ENCODE measurements around the gene TRIP12.
"Not testable (repeated sequence)": the region's sequence is repeated elsewhere in the genome, so short reads cannot be mapped to it uniquely, and the experiment has no call there.

The TRIP12 gene

GRCh38 chr2:229860334-229860733 is 61.5 kb downstream of the TRIP12 start:
- Histone ChIP-seq H3K36me3 (ENCODE audit: control insufficient read depth in 2 of 2, insufficient read depth in 2 of 2, low read length in 2 of 2) (peaks cover 17 to 30% of the 10 kb centered on the region in 2 donors), H3K9ac (ENCODE audit: low read depth in 1 of 2, low read length in 2 of 2) (no peak overlapping the region), H3K27me3 (ENCODE audit: control insufficient read depth in 2 of 2, insufficient read depth in 2 of 2, low read length in 2 of 2) (no peaks in the 10 kb centered on the region), H3K9me3 (ENCODE audit: control insufficient read depth in 2 of 2, low read length in 2 of 2) (no peaks in the 10 kb centered on the region), H3K4me1 (ENCODE audit: control insufficient read depth in 2 of 2, insufficient read depth in 2 of 2, low read length in 2 of 2) (no peaks in the 10 kb centered on the region), H3K27ac (ENCODE audit: low read depth in 2 of 2, low read length in 2 of 2) (no peak overlapping the region), H3K4me3 (ENCODE audit: low read length in 2 of 2) (no peak overlapping the region)

DNA sequence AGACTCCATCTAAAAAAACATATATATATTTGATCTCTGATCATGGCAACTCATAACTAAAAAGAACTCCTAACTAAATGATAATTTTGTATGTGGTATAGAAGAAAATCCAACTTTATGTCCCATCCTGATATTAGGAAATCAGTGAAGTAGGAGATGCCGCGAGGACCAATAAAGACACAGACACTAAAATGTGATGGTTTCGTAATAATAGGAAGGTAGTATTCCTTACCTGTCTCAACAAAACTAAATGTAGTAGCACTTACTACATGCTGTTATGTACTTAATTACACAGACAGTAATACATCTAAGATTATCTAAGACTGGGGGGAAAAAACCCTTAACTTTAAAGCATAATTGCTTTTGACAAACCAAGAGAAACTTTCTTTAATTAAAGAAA is 63.5 kb downstream of the TRIP12 start:
- Histone ChIP-seq H3K27me3 (ENCODE audit: control insufficient read depth in 2 of 2, insufficient read depth in 2 of 2, low read length in 2 of 2) (no peaks in the 10 kb centered on the region), H3K4me3 (ENCODE audit: low read length in 2 of 2) (no peak overlapping the region), H3K9me3 (ENCODE audit: control insufficient read depth in 2 of 2, low read length in 2 of 2) (no peaks in the 10 kb centered on the region), H3K36me3 (ENCODE audit: control insufficient read depth in 2 of 2, insufficient read depth in 2 of 2, low read length in 2 of 2) (peaks cover 20 to 30% of the 10 kb centered on the region in 2 donors), H3K27ac (ENCODE audit: low read depth in 2 of 2, low read length in 2 of 2) (no peak overlapping the region), H3K4me1 (ENCODE audit: control insufficient read depth in 2 of 2, insufficient read depth in 2 of 2, low read length in 2 of 2) (no peaks in the 10 kb centered on the region), H3K9ac (ENCODE audit: low read depth in 1 of 2, low read length in 2 of 2) (no peak overlapping the region)

- Histone ChIP-seq H3K27me3 (ENCODE audit: control insufficient read depth in 2 of 2, insufficient read depth in 2 of 2, low read length in 2 of 2) (no peaks in the 10 kb centered on the region), H3K4me1 (ENCODE audit: control insufficient read depth in 2 of 2, insufficient read depth in 2 of 2, low read length in 2 of 2) (no peaks in the 10 kb centered on the region), H3K9ac (ENCODE audit: low read depth in 1 of 2, low read length in 2 of 2) (no peak overlapping the region), H3K4me3 (ENCODE audit: low read length in 2 of 2) (no peak overlapping the region), H3K27ac (ENCODE audit: low read depth in 2 of 2, low read length in 2 of 2) (no peak overlapping the region), H3K36me3 (ENCODE audit: control insufficient read depth in 2 of 2, insufficient read depth in 2 of 2, low read length in 2 of 2) (peaks cover 20 to 30% of the 10 kb centered on the region in 2 donors), H3K9me3 (ENCODE audit: control insufficient read depth in 2 of 2, low read length in 2 of 2) (no peaks in the 10 kb centered on the region)
Measured at GRCh38 chr2:229857634-229858033, 64.2 kb downstream of the TRIP12 start.

GRCh38 chr2:229856413-229856812 is 65.4 kb downstream of the TRIP12 start:
- peaks cover 23 to 30% of the 10 kb centered on the region in 2 donors for H3K36me3 ChIP-seq (ENCODE audit: control insufficient read depth in 2 of 2, insufficient read depth in 2 of 2, low read length in 2 of 2)
- H3K27ac ChIP-seq (ENCODE audit: low read depth in 2 of 2, low read length in 2 of 2) = no peak overlapping the region
- H3K9me3 ChIP-seq (ENCODE audit: control insufficient read depth in 2 of 2, low read length in 2 of 2) = no peaks in the 10 kb centered on the region
- H3K4me3 ChIP-seq (ENCODE audit: low read length in 2 of 2) = no peak overlapping the region
- no peaks in the 10 kb centered on the region for H3K4me1 ChIP-seq (ENCODE audit: control insufficient read depth in 2 of 2, insufficient read depth in 2 of 2, low read length in 2 of 2)
- no peak overlapping the region for H3K9ac ChIP-seq (ENCODE audit: low read depth in 1 of 2, low read length in 2 of 2)
- no peaks in the 10 kb centered on the region for H3K27me3 ChIP-seq (ENCODE audit: control insufficient read depth in 2 of 2, insufficient read depth in 2 of 2, low read length in 2 of 2)

DNA sequence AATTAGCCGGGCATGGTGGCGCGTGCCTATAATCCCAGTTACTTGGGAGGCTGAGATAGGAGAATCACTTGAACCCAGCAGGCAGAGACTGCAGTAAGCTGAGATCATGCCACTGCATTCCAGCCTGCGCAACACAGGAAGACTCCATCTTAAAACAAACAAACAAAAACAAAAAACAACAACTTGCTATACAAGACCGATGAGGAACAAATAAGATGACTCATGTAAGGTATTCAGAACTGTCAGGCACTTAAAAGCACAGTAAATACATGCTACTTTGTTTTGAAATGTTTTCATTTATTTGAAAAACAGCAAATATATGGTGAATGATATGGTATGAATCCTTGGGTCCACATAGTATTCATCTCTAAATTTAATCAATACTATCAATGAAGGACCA is 66.7 kb downstream of the TRIP12 start:
- Histone ChIP-seq H3K4me3 (ENCODE audit: low read length in 2 of 2) (no peak overlapping the region), H3K27me3 (ENCODE audit: control insufficient read depth in 2 of 2, insufficient read depth in 2 of 2, low read length in 2 of 2) (no peaks in the 10 kb centered on the region), H3K27ac (ENCODE audit: low read depth in 2 of 2, low read length in 2 of 2) (no peak overlapping the region), H3K9ac (ENCODE audit: low read depth in 1 of 2, low read length in 2 of 2) (no peak overlapping the region), H3K4me1 (ENCODE audit: control insufficient read depth in 2 of 2, insufficient read depth in 2 of 2, low read length in 2 of 2) (no peaks in the 10 kb centered on the region), H3K9me3 (ENCODE audit: control insufficient read depth in 2 of 2, low read length in 2 of 2) (no peaks in the 10 kb centered on the region), H3K36me3 (ENCODE audit: control insufficient read depth in 2 of 2, insufficient read depth in 2 of 2, low read length in 2 of 2) (peaks cover 23 to 30% of the 10 kb centered on the region in 2 donors)

- Histone ChIP-seq H3K9ac (ENCODE audit: low read depth in 1 of 2, low read length in 2 of 2) (no peak overlapping the region), H3K4me1 (ENCODE audit: control insufficient read depth in 2 of 2, insufficient read depth in 2 of 2, low read length in 2 of 2) (no peaks in the 10 kb centered on the region)
Measured at GRCh38 chr2:229852565-229852964, 69.2 kb downstream of the TRIP12 start.

GRCh38 chr2:229851870-229852269 is 69.9 kb downstream of the TRIP12 start:
- Histone ChIP-seq H3K9ac (ENCODE audit: low read depth in 1 of 2, low read length in 2 of 2) (no peak overlapping the region), H3K27me3 (ENCODE audit: control insufficient read depth in 2 of 2, insufficient read depth in 2 of 2, low read length in 2 of 2) (no peaks in the 10 kb centered on the region), H3K4me3 (ENCODE audit: low read length in 2 of 2) (no peak overlapping the region), H3K9me3 (ENCODE audit: control insufficient read depth in 2 of 2, low read length in 2 of 2) (no peaks in the 10 kb centered on the region), H3K27ac (ENCODE audit: low read depth in 2 of 2, low read length in 2 of 2) (no peak overlapping the region), H3K4me1 (ENCODE audit: control insufficient read depth in 2 of 2, insufficient read depth in 2 of 2, low read length in 2 of 2) (no peaks in the 10 kb centered on the region), H3K36me3 (ENCODE audit: control insufficient read depth in 2 of 2, insufficient read depth in 2 of 2, low read length in 2 of 2) (peaks cover 7 to 15% of the 10 kb centered on the region in 2 donors)

More at GRCh38 chr2:229852565-229852964, 69.2 kb downstream of the TRIP12 start:
- Histone ChIP-seq H3K9me3 (ENCODE audit: control insufficient read depth in 2 of 2, low read length in 2 of 2) (no peaks in the 10 kb centered on the region), H3K27ac (ENCODE audit: low read depth in 2 of 2, low read length in 2 of 2) (no peak overlapping the region), H3K27me3 (ENCODE audit: control insufficient read depth in 2 of 2, insufficient read depth in 2 of 2, low read length in 2 of 2) (no peaks in the 10 kb centered on the region), H3K36me3 (ENCODE audit: control insufficient read depth in 2 of 2, insufficient read depth in 2 of 2, low read length in 2 of 2) (peaks cover 14 to 18% of the 10 kb centered on the region in 2 donors), H3K4me3 (ENCODE audit: low read length in 2 of 2) (no peak overlapping the region)

DNA sequence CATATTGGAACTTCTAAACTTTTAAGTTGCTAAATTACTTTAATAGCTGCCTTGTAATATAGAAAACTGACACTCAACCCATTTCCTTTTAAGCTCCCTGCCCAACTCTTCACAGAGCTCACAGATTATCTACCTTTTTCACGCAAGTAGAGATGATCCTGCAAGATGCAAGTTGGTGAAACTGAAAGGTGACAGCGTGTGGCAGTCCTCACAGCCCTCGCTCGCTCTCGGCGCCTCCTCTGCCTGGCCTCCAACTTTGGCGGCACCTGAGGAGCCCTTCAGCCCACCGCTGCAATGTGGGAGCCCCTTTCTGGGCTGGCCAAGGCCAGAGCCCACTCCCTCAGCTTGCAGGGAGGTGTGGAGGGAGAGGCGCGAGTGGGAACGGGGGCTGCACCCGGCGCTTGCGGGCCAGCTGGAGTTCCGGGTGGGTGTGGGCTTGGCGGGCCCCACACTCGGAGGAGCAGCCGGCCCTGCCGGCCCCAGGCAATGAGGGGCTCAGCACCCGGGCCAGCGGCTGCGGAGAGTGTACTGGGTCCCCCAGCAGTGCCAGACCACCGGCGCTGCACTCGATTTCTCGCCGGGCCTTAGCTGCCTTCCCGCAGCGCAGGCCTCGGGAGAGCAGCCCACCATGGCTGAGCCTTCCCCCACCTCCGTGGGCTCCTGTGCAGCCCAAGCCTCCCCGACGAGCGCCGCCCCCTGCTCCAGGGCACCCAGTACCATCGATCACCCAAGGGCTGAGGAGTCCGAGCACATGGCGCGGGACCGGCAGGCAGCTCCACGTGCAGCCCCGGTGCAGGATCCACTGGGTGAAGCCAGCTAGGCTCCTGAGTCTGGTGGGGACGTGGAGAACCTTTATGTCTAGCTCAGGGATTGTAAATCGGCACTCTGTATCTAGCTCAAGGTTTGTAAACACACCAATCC is 71.2 kb downstream of the TRIP12 start:
- H3K9me3 ChIP-seq (ENCODE audit: control insufficient read depth in 2 of 2, low read length in 2 of 2); H3K4me3 ChIP-seq (ENCODE audit: low read length in 2 of 2); H3K27me3 ChIP-seq (ENCODE audit: control insufficient read depth in 2 of 2, insufficient read depth in 2 of 2, low read length in 2 of 2); H3K9ac ChIP-seq (ENCODE audit: low read depth in 1 of 2, low read length in 2 of 2); H3K27ac ChIP-seq (ENCODE audit: low read depth in 2 of 2, low read length in 2 of 2); H3K4me1 ChIP-seq (ENCODE audit: control insufficient read depth in 2 of 2, insufficient read depth in 2 of 2, low read length in 2 of 2): not testable (repeated sequence)
- H3K36me3 ChIP-seq (ENCODE audit: control insufficient read depth in 2 of 2, insufficient read depth in 2 of 2, low read length in 2 of 2) = peaks cover 2 to 15% of the 10 kb centered on the region in 2 donors

DNA sequence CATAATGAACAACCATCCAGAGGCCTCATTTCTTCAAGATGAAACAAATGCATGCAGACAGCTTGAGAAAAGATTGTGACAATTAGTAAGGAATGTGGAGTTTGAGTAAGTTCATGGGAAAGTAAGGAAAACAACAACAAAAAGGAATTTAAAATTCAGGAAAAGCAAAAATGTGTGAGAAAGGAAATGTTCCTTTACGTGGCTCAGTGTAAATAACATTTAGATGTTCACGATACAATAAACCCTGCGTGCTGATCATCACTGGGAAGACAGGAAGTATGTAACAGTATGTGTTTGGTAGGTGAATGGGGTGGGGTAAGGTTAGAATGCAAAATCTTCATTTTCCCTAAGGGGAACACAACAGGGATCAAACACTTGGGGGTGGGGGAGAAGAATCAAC is 72.7 kb downstream of the TRIP12 start:
- Histone ChIP-seq H3K36me3 (ENCODE audit: control insufficient read depth in 2 of 2, insufficient read depth in 2 of 2, low read length in 2 of 2) (peaks cover 3 to 19% of the 10 kb centered on the region in 2 donors), H3K4me1 (ENCODE audit: control insufficient read depth in 2 of 2, insufficient read depth in 2 of 2, low read length in 2 of 2) (no peaks in the 10 kb centered on the region)

DNA sequence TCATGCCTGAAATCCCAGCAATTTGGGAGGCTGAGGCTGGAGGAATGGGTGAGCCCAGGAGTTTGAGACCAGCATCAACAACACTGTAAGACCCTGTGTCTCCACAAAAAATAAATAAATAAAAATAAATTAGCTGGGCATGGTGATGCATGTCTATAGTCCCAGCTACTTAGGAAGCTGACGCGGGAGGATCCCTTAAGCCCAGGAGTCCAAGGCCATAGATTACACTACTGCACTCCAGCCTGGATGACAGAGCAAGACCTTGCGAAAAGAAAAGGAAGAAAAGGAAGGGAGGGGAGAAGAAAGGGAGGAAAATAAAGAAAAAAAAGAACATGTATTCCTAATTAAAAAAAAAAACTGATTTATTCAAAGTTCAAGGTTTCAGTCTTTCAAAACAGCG is 78.2 kb downstream of the TRIP12 start:
- H3K9ac ChIP-seq (ENCODE audit: low read depth in 1 of 2, low read length in 2 of 2) = no peak overlapping the region
- H3K9me3 ChIP-seq (ENCODE audit: control insufficient read depth in 2 of 2, low read length in 2 of 2) = no peaks in the 10 kb centered on the region
- H3K4me3 ChIP-seq (ENCODE audit: low read length in 2 of 2) = no peak overlapping the region
- no peak overlapping the region for H3K27ac ChIP-seq (ENCODE audit: low read depth in 2 of 2, low read length in 2 of 2)
- H3K27me3 ChIP-seq (ENCODE audit: control insufficient read depth in 2 of 2, insufficient read depth in 2 of 2, low read length in 2 of 2) = no peaks in the 10 kb centered on the region
- H3K4me1 ChIP-seq (ENCODE audit: control insufficient read depth in 2 of 2, insufficient read depth in 2 of 2, low read length in 2 of 2) = no peaks in the 10 kb centered on the region
- H3K36me3 ChIP-seq (ENCODE audit: control insufficient read depth in 2 of 2, insufficient read depth in 2 of 2, low read length in 2 of 2) = peaks cover 13 to 16% of the 10 kb centered on the region in 2 donors

More for the DNA sequence above, 72.7 kb downstream of the TRIP12 start:
- no peak overlapping the region for H3K27ac ChIP-seq (ENCODE audit: low read depth in 2 of 2, low read length in 2 of 2)
- H3K27me3 ChIP-seq (ENCODE audit: control insufficient read depth in 2 of 2, insufficient read depth in 2 of 2, low read length in 2 of 2) = no peaks in the 10 kb centered on the region
- H3K4me3 ChIP-seq (ENCODE audit: low read length in 2 of 2) = no peak overlapping the region
- no peak overlapping the region for H3K9ac ChIP-seq (ENCODE audit: low read depth in 1 of 2, low read length in 2 of 2)
- H3K9me3 ChIP-seq (ENCODE audit: control insufficient read depth in 2 of 2, low read length in 2 of 2) = no peaks in the 10 kb centered on the region
